Adrenal gland (tissue), 5 donors: ENCODE results near the gene TBC1D16.
"Not testable (repeated sequence)": the region's sequence is repeated elsewhere in the genome, so short reads cannot be mapped to it uniquely, and the experiment has no call there.

Source experiments
- CTCF ChIP-seq, 6 experiments: fragments of 450-650 bp in 4 of 6; fragments of 200-600 bp in 2 of 6; sonication (generic) in 1 of 6; IDR thresholded peaks; 1 replicate in 5 of 6; 2 replicates in 1 of 6; pipeline versions ENCODE4 v1.5.1 to v1.8.0; 2016 to 2021; ENCODE audit warnings: antibody characterized with exemption in 6 of 6, mild to moderate bottlenecking in 2 of 6, moderate library complexity in 1 of 6
- POLR2A ChIP-seq, 2 donors: fragments of 450-650 bp; IDR thresholded peaks; one replicate each; pipeline ENCODE4 v1.6.1; 2017; ENCODE audit warnings: antibody characterized with exemption in 2 of 2, mild to moderate bottlenecking in 2 of 2, moderate library complexity in 1 of 2
- donor health status: DM: no; HTN: no; CAD: no.

- not testable (repeated sequence) for TF ChIP-seq CTCF, POLR2A (IDR thresholded peaks at IDR 0.05)
These were observed 79.3 kb downstream of the TBC1D16 start for GRCh38 chr17:79956441-79956735.
